Chondrocyte (in vitro differentiated cells): ENCODE results near the gene MAMSTR. TPM values are rescaled to one million over a fixed set of nuclear protein-coding genes. Genes with fewer than 3 reads are reported as not detected.

Experiments
- DNase-seq: peaks from one replicate; pipeline ENCODE4 v3.0.0; 2021; ENCODE audit warnings: mixed read lengths, low spot score
- H3K27ac Mint-ChIP-seq: one replicate; pipeline ENCODE4 v1.8.0; 2021; ENCODE audit warnings: mild to moderate bottlenecking, moderate library complexity, mixed read lengths; ENCODE audit not compliant: unreplicated experiment
- H3K27me3 Mint-ChIP-seq: 2 replicates; pipeline ENCODE4 v1.8.0; 2021; ENCODE audit warnings: low read depth, mixed read lengths
- H3K36me3 Mint-ChIP-seq: 2 replicates; pipeline ENCODE4 v1.8.0; 2021; ENCODE audit warnings: low read depth, mixed read lengths
- H3K4me1 Mint-ChIP-seq: 2 replicates; pipeline ENCODE4 v1.8.0; 2021; ENCODE audit warnings: low read depth, mild to moderate bottlenecking, mixed read lengths
- H3K4me3 Mint-ChIP-seq: one replicate; pipeline ENCODE4 v1.8.0; 2021; ENCODE audit warnings: mild to moderate bottlenecking, moderate library complexity, mixed read lengths; ENCODE audit not compliant: unreplicated experiment
- H3K9me3 Mint-ChIP-seq: 2 replicates; pipeline ENCODE4 v1.8.0; 2021; ENCODE audit warnings: low read depth, mixed read lengths
- total RNA-seq: library from RNA; stranded (reverse); gene quantifications from 3 replicates; pipeline ENCODE4 v1.2.1, GENCODE V29; 2021
- TF ChIP-seq, protein P1 (sequence below): fragments of 200-600 bp; sonication (generic); IDR thresholded peaks from 2 replicates; pipeline ENCODE4 v1.5.0; 2021; ENCODE audit warnings: antibody characterized with exemption, mild to moderate bottlenecking, moderate library complexity

Gene MAMSTR
- total RNA-seq, 1 donor from 2014 or later, result 1.7 TPM

DNA sequence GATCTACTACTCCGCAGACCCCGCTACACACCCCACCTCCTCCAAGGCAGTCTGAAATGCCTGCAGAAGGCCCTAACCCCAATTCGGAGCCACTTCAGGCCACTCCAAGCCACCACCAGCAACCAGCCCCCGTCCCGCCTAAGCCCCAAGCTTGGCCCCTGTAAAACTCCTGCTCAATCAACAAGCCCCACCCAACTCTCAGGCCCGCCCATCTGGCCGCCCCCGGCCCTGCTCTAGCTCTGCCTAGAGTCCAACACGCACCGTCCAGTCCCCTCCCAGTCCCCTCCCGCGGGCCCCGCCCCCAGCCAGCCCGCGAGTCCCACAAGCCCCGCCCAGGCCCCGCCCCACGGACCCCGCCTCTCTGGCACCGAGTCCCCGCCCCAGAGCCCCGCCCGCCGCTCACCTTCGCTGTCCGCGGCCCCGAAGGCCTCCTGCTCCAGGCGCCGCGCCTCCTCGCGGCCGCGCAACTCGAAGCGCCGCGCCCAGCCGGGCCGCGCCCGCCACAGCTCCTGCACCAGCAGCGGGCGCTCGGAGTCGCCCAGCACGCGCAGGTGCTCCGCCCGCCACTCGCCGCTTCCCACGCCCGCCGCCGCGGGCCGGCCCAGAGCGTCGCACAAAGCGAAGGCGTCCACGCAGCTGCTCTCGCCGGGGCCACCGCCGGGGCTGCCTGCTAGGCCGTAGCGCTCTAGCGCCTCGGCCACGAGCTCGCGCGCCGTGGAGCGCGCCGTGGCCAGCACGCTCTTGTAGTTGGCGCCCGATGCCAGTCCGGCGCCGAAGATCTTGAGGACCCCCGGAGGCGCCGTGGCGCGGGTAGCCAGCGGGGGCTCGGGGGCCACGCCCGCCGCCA, 19.3 kb upstream of the MAMSTR start:
- no peaks in the 10 kb centered on the region for H3K27me3 Mint-ChIP-seq
- H3K9me3 Mint-ChIP-seq, result no peaks in the 10 kb centered on the region
- H3K27ac Mint-ChIP-seq, result peak overlapping the region; percentile 82
- no peak for DNase-seq
- H3K36me3 Mint-ChIP-seq, result peaks cover 2% of the 10 kb centered on the region
- TF ChIP-seq, protein P1, sequence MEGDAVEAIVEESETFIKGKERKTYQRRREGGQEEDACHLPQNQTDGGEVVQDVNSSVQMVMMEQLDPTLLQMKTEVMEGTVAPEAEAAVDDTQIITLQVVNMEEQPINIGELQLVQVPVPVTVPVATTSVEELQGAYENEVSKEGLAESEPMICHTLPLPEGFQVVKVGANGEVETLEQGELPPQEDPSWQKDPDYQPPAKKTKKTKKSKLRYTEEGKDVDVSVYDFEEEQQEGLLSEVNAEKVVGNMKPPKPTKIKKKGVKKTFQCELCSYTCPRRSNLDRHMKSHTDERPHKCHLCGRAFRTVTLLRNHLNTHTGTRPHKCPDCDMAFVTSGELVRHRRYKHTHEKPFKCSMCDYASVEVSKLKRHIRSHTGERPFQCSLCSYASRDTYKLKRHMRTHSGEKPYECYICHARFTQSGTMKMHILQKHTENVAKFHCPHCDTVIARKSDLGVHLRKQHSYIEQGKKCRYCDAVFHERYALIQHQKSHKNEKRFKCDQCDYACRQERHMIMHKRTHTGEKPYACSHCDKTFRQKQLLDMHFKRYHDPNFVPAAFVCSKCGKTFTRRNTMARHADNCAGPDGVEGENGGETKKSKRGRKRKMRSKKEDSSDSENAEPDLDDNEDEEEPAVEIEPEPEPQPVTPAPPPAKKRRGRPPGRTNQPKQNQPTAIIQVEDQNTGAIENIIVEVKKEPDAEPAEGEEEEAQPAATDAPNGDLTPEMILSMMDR, result peak; percentile 68
- H3K4me1 Mint-ChIP-seq, result peaks cover 9% of the 10 kb centered on the region
- peak overlapping the region; percentile 68 for H3K4me3 Mint-ChIP-seq

GRCh38 chr19:48737360-48737998, 18.0 kb upstream of the MAMSTR start:
- Mint-ChIP-seq H3K36me3 (peaks cover 2% of the 10 kb centered on the region), H3K4me3 (no peak overlapping the region), H3K4me1 (peaks cover 9% of the 10 kb centered on the region), H3K27me3 (no peaks in the 10 kb centered on the region), H3K27ac (no peak overlapping the region), H3K9me3 (no peaks in the 10 kb centered on the region)
- DNase-seq, result no peak
- TF ChIP-seq, protein P1, result no peak

- Mint-ChIP-seq H3K9me3 (no peaks in the 10 kb centered on the region), H3K4me1 (peaks cover 9% of the 10 kb centered on the region), H3K4me3 (peak overlapping the region; percentile 69), H3K36me3 (peaks cover 2% of the 10 kb centered on the region), H3K27ac (peak overlapping the region; percentile 8), H3K27me3 (no peaks in the 10 kb centered on the region)
- no peak for DNase-seq
- TF ChIP-seq, protein P1, result peak; percentile 48
Observed at GRCh38 chr19:48735031-48735615, 15.6 kb upstream of the MAMSTR start.

GRCh38 chr19:48734625-48735024, 15.1 kb upstream of the MAMSTR start:
- no peaks in the 10 kb centered on the region for H3K27me3 Mint-ChIP-seq
- peak overlapping the region; percentile 8 for H3K27ac Mint-ChIP-seq
- TF ChIP-seq, protein P1, result no peak
- H3K4me3 Mint-ChIP-seq, result peak overlapping the region; percentile 69
- DNase-seq, result no peak
- H3K9me3 Mint-ChIP-seq, result no peaks in the 10 kb centered on the region
- H3K36me3 Mint-ChIP-seq, result peaks cover 2% of the 10 kb centered on the region
- peaks cover 9% of the 10 kb centered on the region for H3K4me1 Mint-ChIP-seq

DNA sequence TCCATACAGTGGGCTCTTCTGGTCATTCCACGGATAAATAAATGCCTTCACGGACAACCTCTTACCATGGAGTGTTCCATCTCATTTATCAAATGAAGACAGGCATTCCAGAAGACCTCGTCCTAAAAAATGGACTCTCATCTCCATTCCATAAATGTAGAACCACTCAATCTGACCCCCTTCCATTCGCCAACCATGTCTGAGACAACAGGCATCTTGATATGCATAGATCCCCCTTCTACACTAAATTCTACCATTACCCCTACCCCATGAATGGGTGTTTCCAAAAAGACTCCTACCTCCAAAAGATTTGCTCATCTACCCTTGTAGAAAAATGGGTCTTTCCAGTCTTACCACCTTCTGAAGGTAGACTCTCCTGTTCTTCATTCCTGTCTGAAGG, 11.9 kb upstream of the MAMSTR start:
- peaks cover 2% of the 10 kb centered on the region for H3K36me3 Mint-ChIP-seq
- TF ChIP-seq, protein P1, result no peak
- no peak overlapping the region for H3K27ac Mint-ChIP-seq
- peaks cover 1% of the 10 kb centered on the region for H3K9me3 Mint-ChIP-seq
- H3K27me3 Mint-ChIP-seq, result no peaks in the 10 kb centered on the region
- no peak overlapping the region for H3K4me3 Mint-ChIP-seq
- peaks cover 4% of the 10 kb centered on the region for H3K4me1 Mint-ChIP-seq
- DNase-seq, result no peak
